NCI-H2081 (cell line): ENCODE measurements around the gene MLX.
"Not testable (repeated sequence)": the region's sequence is repeated elsewhere in the genome, so short reads cannot be mapped to it uniquely, and the experiment has no call there.

Source experiments
- DNase-seq, 2 experiments: peaks; one replicate each; lab custom pipeline; 2025; lab: John Stamatoyannopoulos, UW

MLX gene

GRCh38 chr17:42579794-42580551 is 13.1 kb downstream of the MLX start:
- DNase-seq, result no peak

- no peak for DNase-seq
Observed at GRCh38 chr17:42581744-42582270, 14.9 kb downstream of the MLX start.

DNA sequence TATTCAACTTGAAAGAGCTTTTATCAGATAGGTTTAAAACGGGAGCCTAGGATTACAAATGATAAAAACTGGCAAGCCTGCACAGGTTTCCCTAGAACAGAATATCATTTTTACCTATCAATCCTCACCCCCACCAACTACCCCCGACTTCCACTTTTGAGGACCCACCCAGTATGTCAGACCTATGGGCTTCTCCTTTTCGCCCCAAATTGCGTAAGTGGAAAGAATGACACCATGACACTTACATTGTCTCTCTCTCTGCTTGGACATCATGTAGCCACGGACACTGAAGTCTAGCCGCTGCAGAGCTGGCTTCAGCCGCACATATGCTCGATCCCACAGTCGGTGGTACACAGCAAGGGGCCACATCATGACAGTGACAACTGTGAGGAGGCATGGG is 18.0 kb downstream of the MLX start:
- DNase-seq, result no peak

GRCh38 chr17:42585353-42585752 is 18.5 kb downstream of the MLX start:
- no peak for DNase-seq

DNA sequence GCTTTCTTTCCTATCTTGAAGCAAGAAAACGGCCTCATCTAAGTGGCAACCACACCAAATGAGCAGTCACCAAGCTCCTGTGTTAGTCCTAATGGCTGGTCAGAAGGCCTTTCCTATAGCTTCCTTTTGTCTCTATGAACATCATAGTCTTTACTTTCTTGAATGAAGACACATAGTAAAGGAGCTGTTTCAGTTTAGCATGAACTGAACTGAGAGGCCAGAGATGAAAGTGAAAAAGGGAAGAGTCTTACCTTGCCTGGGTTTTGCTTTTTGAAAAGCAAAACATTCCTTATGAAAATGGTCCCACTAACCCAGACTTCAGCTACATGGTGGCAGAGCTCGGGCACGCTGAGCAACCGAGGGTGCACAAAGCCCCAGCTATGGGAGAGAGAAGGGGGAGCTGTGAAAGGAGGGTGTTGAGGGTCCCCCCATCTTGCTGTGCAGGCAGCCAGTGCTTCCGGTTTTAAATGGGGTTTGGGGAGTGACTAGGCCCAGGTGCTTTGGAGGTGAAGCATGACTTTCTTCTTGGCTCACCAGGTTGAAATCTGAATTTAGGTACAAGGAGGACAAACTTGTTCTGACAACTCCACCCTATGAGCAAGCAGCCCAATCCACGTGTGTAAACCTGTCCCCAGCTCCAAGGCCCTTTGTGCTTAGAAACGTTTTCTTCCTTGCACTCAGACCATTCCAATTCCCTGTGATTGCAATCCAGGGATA is 19.8 kb downstream of the MLX start:
- no peak for DNase-seq

GRCh38 chr17:42590886-42591285 is 24.0 kb downstream of the MLX start:
- DNase-seq, result no peak

- DNase-seq, result no peak
Observed at GRCh38 chr17:42591411-42591810, 24.5 kb downstream of the MLX start.

DNA sequence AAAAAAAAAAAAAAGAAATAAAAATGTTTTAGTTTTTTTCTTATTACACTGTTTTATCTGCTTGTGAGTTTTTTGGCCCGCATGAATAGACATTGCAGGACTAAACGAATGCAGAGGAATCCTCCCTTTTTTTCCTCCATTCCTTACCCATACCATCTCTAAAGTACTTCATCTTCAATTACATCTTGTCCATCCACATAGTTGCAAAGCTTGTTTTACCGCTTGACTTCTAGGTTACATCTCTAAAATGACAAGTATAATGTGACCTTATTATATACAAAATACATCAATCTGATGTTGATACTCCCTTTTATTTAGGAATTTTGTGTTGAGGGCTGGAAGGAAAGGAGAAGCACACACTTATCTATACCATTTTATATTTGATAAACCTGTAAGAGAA is 29.5 kb downstream of the MLX start:
- no peak for DNase-seq

DNA sequence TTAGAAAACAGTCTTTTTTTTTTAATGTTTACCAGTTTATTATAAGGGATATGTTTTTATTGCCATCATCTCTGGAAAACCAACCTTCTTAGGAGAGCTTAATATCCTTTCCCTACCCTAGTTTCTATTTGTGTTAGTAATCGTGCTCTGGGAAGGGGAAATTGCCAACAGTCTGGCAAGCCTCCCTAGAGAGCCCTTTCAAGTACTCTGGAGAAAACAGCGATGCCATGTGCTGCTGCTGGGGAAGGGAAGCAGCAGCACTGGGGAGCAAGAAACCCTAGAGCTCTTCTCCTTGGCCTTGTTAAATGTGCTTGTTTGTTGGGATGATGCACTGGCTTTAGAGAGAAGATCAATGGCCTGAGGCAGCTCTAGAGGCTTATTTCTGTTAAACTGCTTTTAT is 32.0 kb downstream of the MLX start:
- DNase-seq, result peak in 1 of 2 experiments; percentile 15

DNA sequence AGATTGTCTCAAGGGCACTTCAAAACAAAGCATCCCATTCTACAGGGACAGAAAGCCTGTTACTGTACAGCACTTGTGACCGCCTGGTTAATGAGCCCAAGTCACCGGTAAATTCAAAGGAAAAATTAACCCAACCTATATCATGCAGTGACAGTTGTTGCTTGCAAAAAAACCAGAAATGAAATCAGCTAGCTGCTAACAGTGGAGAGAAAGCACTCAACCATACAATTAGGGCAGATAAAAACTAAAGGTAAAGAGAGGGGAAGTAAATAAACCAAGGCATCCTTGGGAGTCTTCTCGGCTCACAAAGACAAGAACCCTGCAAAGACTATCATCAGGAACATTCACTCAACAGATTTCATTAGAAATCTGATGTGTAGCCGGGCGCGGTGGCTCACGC is 36.4 kb downstream of the MLX start:
- DNase-seq, result no peak

DNA sequence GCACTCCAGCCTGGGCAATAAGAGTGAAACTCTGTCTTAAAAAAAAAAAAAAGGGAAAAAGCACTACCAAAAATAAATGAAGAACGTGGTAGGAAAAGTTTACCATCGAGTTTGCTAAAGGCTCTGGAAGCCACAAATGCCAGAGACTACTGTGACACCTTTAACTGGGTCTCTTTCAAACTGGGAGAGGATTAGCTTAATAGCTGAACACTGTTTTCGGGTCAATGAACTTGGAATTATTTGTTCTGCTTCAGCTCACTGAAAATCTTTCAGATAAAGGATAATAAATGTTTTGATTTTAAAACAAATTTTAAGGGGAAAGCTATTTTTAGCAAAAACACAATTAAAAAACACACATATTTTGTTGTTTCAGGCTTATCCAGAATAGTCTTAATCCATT is 40.9 kb downstream of the MLX start:
- no peak for DNase-seq

DNA sequence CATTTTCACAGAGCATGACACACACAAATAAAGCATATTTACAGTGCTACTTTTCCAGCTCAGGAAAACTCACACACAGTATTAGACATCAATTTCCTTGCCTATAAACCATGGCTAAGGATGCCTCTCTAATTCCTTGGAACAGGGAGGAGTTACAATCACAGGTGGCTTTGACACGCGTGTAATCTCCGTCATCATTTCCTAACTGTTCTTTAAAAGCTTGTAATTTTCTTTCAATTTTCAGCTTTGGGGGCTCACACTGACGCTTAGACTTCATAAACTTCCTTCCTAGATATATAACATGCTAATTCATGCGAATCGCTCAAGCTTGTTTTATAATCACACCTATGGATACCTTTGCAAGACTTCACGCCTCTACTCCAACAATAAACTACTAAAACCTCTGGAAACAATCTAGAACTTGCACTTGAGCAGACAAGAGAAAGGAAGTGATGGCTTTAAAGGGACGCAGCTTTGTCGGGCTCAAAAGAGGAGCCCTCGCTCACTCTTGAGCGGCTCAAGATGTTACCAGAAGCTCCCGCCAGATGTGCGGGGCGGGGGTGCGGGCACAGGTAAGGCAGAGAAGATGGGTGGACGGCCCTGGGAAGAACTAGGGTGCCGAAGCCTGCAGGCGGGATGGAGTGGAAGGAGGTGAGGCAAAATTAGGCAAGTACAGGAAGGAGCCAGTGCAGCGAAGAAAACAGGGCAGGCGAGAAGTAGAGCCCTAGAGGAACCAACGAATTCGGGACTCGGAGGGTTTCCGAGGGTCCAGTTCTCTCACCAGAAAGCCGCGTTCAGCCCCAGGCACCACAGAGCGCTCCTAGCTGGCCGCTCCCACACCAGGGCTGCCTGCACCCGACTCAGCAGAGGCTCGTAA is 41.6 kb downstream of the MLX start:
- no peak for DNase-seq

GRCh38 chr17:42609182-42609813 is 42.4 kb downstream of the MLX start, which contains the start of the genes RETREG3 and TUBG1:
Gene RETREG3 (minus strand): TSS chr17:42609374. CDS start chr17:42609324, 50 bp downstream.
Gene TUBG1 (plus strand): TSS chr17:42609683. CDS start chr17:42609738, 55 bp downstream.
- peak; percentile 99 to 100 for DNase-seq

DNA sequence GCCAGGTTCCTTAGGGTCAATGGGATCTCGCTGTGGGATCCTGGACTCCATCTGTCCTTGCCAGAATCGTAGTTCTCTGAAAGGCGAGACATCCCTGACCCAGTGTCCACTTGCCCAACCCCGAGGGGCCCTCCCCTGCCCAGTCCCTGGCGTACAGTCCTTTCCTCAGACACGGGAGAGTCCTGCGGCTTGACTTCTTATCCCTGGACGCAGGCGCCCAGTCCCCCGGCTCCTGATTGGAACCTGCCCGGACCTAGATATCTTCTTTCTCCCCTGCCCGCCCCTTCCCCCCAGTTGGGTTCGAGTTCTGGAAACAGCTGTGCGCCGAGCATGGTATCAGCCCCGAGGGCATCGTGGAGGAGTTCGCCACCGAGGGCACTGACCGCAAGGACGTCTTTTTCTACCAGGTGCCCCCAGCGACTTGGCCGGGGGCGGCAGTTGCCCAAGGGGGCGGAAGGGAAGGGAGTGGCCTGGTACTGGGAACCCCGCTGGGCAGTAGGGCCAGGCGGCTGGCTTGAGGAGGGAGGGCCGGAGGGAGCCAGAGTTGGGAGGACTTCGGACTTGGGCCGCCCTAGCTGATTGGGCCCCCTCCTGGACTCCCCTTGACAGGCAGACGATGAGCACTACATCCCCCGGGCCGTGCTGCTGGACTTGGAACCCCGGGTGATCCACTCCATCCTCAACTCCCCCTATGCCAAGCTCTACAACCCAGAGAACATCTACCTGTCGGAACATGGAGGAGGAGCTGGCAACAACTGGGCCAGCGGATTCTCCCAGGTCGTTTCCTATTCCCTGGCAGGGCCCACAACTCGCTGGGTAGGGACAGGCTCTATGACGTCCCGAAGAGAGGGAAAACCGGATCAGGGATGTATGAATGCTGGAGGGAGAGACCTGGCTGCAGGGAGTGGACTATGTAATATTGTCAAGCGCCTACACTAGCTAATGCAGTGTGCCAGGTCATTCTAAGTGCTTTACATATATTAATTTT is 43.2 kb downstream of the MLX start:
- peak in 1 of 2 experiments; percentile 46 for DNase-seq

GRCh38 chr17:42612013-42612412 is 45.1 kb downstream of the MLX start:
- DNase-seq, result no peak

GRCh38 chr17:42613699-42614295 is 46.9 kb downstream of the MLX start:
- no peak for DNase-seq

- no peak for DNase-seq
Observed at GRCh38 chr17:42617956-42618431, 51.1 kb downstream of the MLX start.

DNA sequence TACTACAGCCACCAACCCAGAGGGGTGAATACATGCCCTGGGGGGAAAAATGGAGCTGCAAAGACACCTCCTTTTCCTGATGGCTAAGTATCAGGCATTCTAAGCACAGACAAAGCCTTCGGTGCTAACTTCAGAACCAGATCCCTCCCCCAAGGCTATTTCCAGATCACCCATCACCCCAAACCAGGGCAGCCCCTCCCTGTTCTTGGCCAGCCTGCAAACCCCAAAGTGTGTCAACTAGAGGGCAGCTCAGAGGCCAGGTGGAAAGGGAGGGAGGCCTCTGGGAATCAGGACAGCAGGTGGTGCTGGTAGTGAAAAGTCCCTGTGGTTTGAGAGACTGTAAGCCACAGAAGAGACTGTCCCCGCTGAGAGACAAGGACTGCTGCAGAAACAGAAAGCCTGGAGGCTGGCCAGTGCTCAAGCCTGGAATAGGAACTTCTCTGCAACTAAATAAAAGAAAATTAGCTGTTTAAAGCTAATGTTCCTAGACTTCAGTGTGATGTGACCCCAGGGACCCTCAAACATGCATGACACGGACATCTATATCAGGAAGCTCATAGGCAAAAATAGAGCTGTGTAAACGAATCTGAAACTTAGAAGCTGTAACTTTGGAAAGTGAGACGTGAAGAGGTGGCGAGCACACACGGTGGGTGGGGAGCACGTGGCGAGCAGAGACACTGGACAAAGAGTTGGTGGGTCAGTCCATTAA is 51.7 kb downstream of the MLX start:
- peak; percentile 42 to 69 for DNase-seq

GRCh38 chr17:42621987-42622386 is 55.1 kb downstream of the MLX start:
- not testable (repeated sequence) for DNase-seq
